Liver (tissue), 3 donors: ENCODE data around the gene LDHD.

ENCODE experiments used
- ATF3 ChIP-seq: IDR thresholded peaks from 2 replicates; pipeline ENCODE4 v1.6.1; 2016; ENCODE audit warnings: antibody characterized with exemption
- CTCF ChIP-seq: fragments of 150-350 bp; IDR thresholded peaks from 2 replicates; pipeline ENCODE4 v1.5.1; 2017; ENCODE audit warnings: improper control_type of control experiment, low read depth, low read length; ENCODE audit not compliant: missing input control
- JUND ChIP-seq, 2 donors: IDR thresholded peaks; 2 replicates each; pipeline ENCODE4 v1.6.1; 2016; ENCODE audit warnings: antibody characterized with exemption in 2 of 2
- NR2F2 ChIP-seq: IDR thresholded peaks from 2 replicates; pipeline ENCODE4 v1.6.1; 2016; ENCODE audit warnings: antibody characterized with exemption
- RAD21 ChIP-seq, 2 donors: IDR thresholded peaks; 2 replicates each; pipeline ENCODE4 v1.6.1; 2016; ENCODE audit warnings: antibody characterized with exemption in 2 of 2, mild to moderate bottlenecking in 2 of 2
- REST ChIP-seq: IDR thresholded peaks from 2 replicates; pipeline ENCODE4 v1.6.1; 2016; ENCODE audit warnings: antibody characterized with exemption, mild to moderate bottlenecking
- SP1 ChIP-seq: IDR thresholded peaks from 2 replicates; pipeline ENCODE4 v1.6.1; 2018; ENCODE audit warnings: antibody characterized with exemption, mild to moderate bottlenecking
- TAF1 ChIP-seq: conservative IDR thresholded peaks from 2 replicates; pipeline ENCODE4 v1.6.1; 2016; ENCODE audit warnings: antibody characterized with exemption, mild to moderate bottlenecking
- YY1 ChIP-seq: IDR thresholded peaks from 2 replicates; pipeline ENCODE4 v1.6.1; 2016; ENCODE audit warnings: antibody characterized with exemption, mild to moderate bottlenecking
- TF ChIP-seq, protein P1 (sequence below): IDR thresholded peaks from 2 replicates; pipeline ENCODE4 v1.6.1; 2016; ENCODE audit warnings: antibody characterized with exemption
- donor health status: healthy.
- donor health status: healthy.

DNA sequence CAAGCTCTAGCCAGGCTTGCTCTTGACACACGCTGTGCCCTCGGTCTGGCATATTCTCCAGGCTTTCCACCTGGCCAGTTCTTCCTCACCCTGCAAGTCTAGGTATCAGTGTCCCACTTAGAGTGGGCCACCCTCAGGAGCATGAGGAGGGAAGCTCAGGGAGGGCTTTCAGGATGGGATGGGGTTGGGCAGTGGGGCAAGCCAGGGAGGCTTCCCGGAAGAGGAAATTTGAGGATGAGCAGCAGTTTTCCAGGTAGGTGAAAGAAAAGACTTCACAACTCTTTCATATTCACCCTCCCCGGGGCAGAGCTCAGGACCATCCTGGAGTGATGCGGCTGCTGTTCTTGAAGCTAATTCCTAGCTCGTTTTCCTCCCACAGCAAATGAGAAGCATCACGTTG is 14.5 kb upstream of the LDHD start:
- TF ChIP-seq REST (no peak), JUND (IDR thresholded peaks at IDR 0.05) (no peak), CTCF (no peak), YY1 (no peak), ATF3 (no peak), TAF1 (no peak), SP1 (no peak), NR2F2 (no peak), RAD21 (IDR thresholded peaks at IDR 0.05) (no peak)
- TF ChIP-seq, protein P1, sequence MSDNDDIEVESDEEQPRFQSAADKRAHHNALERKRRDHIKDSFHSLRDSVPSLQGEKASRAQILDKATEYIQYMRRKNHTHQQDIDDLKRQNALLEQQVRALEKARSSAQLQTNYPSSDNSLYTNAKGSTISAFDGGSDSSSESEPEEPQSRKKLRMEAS = no peak
